B cell (primary cell): ENCODE data around the gene RNF183. TPM values are rescaled to one million over a fixed set of nuclear protein-coding genes. Genes with fewer than 3 reads are reported as not detected.

ENCODE experiments used
- ATAC-seq: fragments of 200-7000 bp; cut with Tn5 transposase; one replicate; pipeline ENCODE4 v1.10.0; 2021; ENCODE audit warnings: low read depth, mild to moderate bottlenecking, moderate number of reproducible peaks, moderate library complexity
- CTCF ChIA-PET: fragments of 350-600 bp; sonication (Branson Sonifier 250); formaldehyde crosslinking; loops from one replicate; lab custom pipeline; 2021; ENCODE audit warnings: antibody characterized with exemption, inconsistent platforms; lab: Charles Lee
- POLR2A ChIA-PET: fragments of 350-600 bp; sonication (Branson Sonifier 250); formaldehyde crosslinking; loops from one replicate; lab custom pipeline; 2021; ENCODE audit warnings: antibody characterized with exemption; lab: Charles Lee
- DNase-seq: peaks from one replicate; pipeline ENCODE4 v3.0.0; 2013
- H2AFZ ChIP-seq: 2 replicates; pipeline ENCODE4 v1.6.1; 2012; ENCODE audit warnings: mild to moderate bottlenecking, low read depth, low read length; ENCODE audit not compliant: insufficient read depth, poor library complexity, severe bottlenecking
- H3K27ac ChIP-seq, 2 donors: 1 replicate in 1 of 2; 2 replicates in 1 of 2; pipeline ENCODE4 v1.5.1; 2012 to 2013; ENCODE audit warnings: low read length in 2 of 2, mild to moderate bottlenecking in 2 of 2, moderate library complexity in 1 of 2
- H3K27me3 ChIP-seq, 4 experiments: fragments of 200-600 bp in 1 of 4; sonication (generic) in 1 of 4; replicated peaks in 1 of 4; 1 replicate in 2 of 4; 2 replicates in 2 of 4; pipeline versions ENCODE4 v1.6.1 to v1.7.0; 2013 to 2016; ENCODE audit warnings: low read length in 3 of 4, mild to moderate bottlenecking in 2 of 4, mixed read lengths in 1 of 4, moderate library complexity in 1 of 4; ENCODE audit not compliant: insufficient read depth in 4 of 4, control insufficient read depth in 3 of 4; ENCODE audit errors: control extremely low read depth in 1 of 4
- H3K36me3 ChIP-seq, 2 experiments: replicated peaks in 1 of 2; 1 replicate in 1 of 2; 2 replicates in 1 of 2; pipeline versions ENCODE4 v1.6.1 to v1.7.1; 2013; ENCODE audit warnings: low read length in 1 of 2; ENCODE audit not compliant: insufficient read depth in 2 of 2, control insufficient read depth in 1 of 2; ENCODE audit errors: control extremely low read depth in 1 of 2, extremely low read depth in 1 of 2
- H3K4me1 ChIP-seq, 2 donors: fragments of 200-600 bp in 1 of 2; sonication (generic) in 1 of 2; 1 replicate in 1 of 2; 2 replicates in 1 of 2; pipeline versions ENCODE4 v1.5.1 to v1.6.1; 2013 to 2017; ENCODE audit warnings: low read length in 2 of 2; ENCODE audit not compliant: control insufficient read depth in 2 of 2, insufficient read depth in 2 of 2
- H3K4me2 ChIP-seq: replicated peaks from 2 replicates; pipeline ENCODE3; 2012; ENCODE audit warnings: mild to moderate bottlenecking, low read depth, low read length; ENCODE audit not compliant: poor library complexity, severe bottlenecking
- H3K4me3 ChIP-seq, 5 experiments: fragments of 200-600 bp in 1 of 5; sonication (generic) in 1 of 5; 1 replicate in 3 of 5; 2 replicates in 2 of 5; pipeline versions ENCODE4 v1.5.1 to v1.7.0; 2011 to 2016; ENCODE audit warnings: low read length in 4 of 5, mild to moderate bottlenecking in 4 of 5, low read depth in 2 of 5, control low read depth in 1 of 5, moderate library complexity in 1 of 5; ENCODE audit not compliant: insufficient read depth in 1 of 5; ENCODE audit errors: control extremely low read depth in 1 of 5, extremely low read depth in 1 of 5
- H3K79me2 ChIP-seq: fragments of 200-600 bp; sonication (generic); one replicate; pipeline ENCODE4 v1.6.0; 2016; ENCODE audit warnings: low read length; ENCODE audit not compliant: control insufficient read depth, insufficient read depth
- H3K9ac ChIP-seq: fragments of 200-600 bp; sonication (generic); 2 replicates; pipeline ENCODE4 v1.6.1; 2017; ENCODE audit warnings: mild to moderate bottlenecking, low read length, moderate library complexity
- H3K9me3 ChIP-seq, 3 donors: one replicate each; pipeline versions ENCODE4 v1.6.1 to v1.7.1; 2013; ENCODE audit warnings: low read length in 2 of 3; ENCODE audit not compliant: control insufficient read depth in 2 of 3, insufficient read depth in 1 of 3; ENCODE audit errors: control extremely low read depth in 1 of 3
- H4K20me1 ChIP-seq: 2 replicates; pipeline ENCODE4 v1.6.0; 2012; ENCODE audit warnings: mild to moderate bottlenecking, low read length; ENCODE audit not compliant: insufficient read depth, control insufficient read depth, poor library complexity, severe bottlenecking
- H3K27ac Mint-ChIP-seq: one replicate; pipeline ENCODE4 v1.8.0; 2021; ENCODE audit warnings: mixed read lengths
- H3K27me3 Mint-ChIP-seq: one replicate; pipeline ENCODE4 v1.8.0; 2021; ENCODE audit warnings: mixed read lengths
- H3K4me1 Mint-ChIP-seq: one replicate; pipeline ENCODE4 v1.8.0; 2021; ENCODE audit warnings: mixed read lengths
- H3K4me3 Mint-ChIP-seq: one replicate; pipeline ENCODE4 v1.8.0; 2021; ENCODE audit warnings: mixed read lengths
- H3K9me3 Mint-ChIP-seq: one replicate; pipeline ENCODE4 v1.8.0; 2022; ENCODE audit warnings: mixed read lengths; ENCODE audit not compliant: insufficient read depth
- EZH2 ChIP-seq: IDR thresholded peaks from 2 replicates; pipeline ENCODE4 v1.6.1; 2012; ENCODE audit warnings: borderline replicate concordance, low read depth, mild to moderate bottlenecking, moderate library complexity, low read length; ENCODE audit not compliant: insufficient read depth, poor library complexity, severe bottlenecking
- WGBS: methylation state at CpG from one replicate; pipeline ENCODE4 v1.1.5; 2013; ENCODE audit warnings: missing lambda C conversion rate; ENCODE audit not compliant: insufficient coverage; 5-methylcytosine and 5-hydroxymethylcytosine counted together
- intact Hi-C: fragments of 100-400 bp; cut with micrococcal nuclease; formaldehyde crosslinking; loops from one replicate; pipeline ENCODE4 v1.10.0; 2022
- polyA plus RNA-seq: library from polyadenylated mRNA; depleted of rRNA; stranded (reverse); fragments of >200 nt; gene quantifications from 2 replicates; pipeline ENCODE4 v1.2.3, GENCODE V29; 2012
- total RNA-seq, 2 donors: library from RNA; stranded (reverse); fragments of 120-200 nt in 1 of 2; gene quantifications; 1 replicate in 1 of 2; 2 replicates in 1 of 2; pipeline versions ENCODE4 v1.2.3 to v1.2.4, GENCODE V29; 2013 to 2022
- TF ChIP-seq, protein P1 (sequence below): fragments of 200-600 bp; IDR thresholded peaks from one replicate; pipeline ENCODE4 v1.8.0; 2022; ENCODE audit warnings: antibody characterized with exemption, mild to moderate bottlenecking

Gene RNF183
- total and polyA plus RNA-seq, 2 donors (not counting 1 experiment from before 2014, with no cell fraction given) = 0.04 TPM; not detected in 1

DNA sequence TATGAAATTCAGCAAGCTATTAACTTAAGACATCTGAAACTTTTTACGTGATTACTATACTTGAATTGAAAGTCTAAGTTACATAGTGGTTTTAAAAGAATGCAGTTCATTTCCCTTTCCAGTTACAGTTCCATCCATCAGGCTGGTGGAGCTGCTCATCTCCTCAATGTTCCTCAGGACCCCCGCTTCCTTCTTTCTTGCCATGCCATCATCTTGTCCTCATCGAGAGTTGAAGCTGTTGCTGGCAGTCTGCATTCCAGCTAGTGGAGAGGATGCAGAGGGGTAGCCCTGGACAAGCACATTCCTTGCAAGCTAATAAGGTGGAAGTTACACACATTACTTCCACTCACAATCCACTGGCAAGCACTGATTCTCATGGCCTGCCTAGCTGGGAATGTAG is 8.8 kb upstream of the RNF183 start:
- Mint-ChIP-seq H3K27me3 (peaks cover 9% of the 10 kb centered on the region), H3K4me3 (no peak overlapping the region), H3K9me3 (no peaks in the 10 kb centered on the region), H3K27ac (no peak overlapping the region), H3K4me1 (no peaks in the 10 kb centered on the region)
- Histone ChIP-seq H3K79me2 (no peaks in the 10 kb centered on the region), H3K4me1 (no peaks in the 10 kb centered on the region), H3K27me3 (no peaks in the 10 kb centered on the region), H3K4me2 (no peak overlapping the region), H3K36me3 (no peaks in the 10 kb centered on the region), H3K9me3 (no peaks in the 10 kb centered on the region), H3K4me3 (no peak overlapping the region), H3K9ac (no peak overlapping the region), H3K27ac (no peak overlapping the region), H4K20me1 (no peaks in the 10 kb centered on the region), H2AFZ (no peak overlapping the region)
- WGBS = no CpG with 5 or more reads among the region's 3 CpGs
- TF ChIP-seq EZH2 = no peak
- TF ChIP-seq, protein P1, sequence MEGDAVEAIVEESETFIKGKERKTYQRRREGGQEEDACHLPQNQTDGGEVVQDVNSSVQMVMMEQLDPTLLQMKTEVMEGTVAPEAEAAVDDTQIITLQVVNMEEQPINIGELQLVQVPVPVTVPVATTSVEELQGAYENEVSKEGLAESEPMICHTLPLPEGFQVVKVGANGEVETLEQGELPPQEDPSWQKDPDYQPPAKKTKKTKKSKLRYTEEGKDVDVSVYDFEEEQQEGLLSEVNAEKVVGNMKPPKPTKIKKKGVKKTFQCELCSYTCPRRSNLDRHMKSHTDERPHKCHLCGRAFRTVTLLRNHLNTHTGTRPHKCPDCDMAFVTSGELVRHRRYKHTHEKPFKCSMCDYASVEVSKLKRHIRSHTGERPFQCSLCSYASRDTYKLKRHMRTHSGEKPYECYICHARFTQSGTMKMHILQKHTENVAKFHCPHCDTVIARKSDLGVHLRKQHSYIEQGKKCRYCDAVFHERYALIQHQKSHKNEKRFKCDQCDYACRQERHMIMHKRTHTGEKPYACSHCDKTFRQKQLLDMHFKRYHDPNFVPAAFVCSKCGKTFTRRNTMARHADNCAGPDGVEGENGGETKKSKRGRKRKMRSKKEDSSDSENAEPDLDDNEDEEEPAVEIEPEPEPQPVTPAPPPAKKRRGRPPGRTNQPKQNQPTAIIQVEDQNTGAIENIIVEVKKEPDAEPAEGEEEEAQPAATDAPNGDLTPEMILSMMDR = no peak
- ChIA-PET POLR2A (no interaction called here), CTCF (interaction anchor here (0.7 to 5.4 kb wide), 8 partner anchors 37 to 346 kb away, joined by 3 to 34 read pairs (median 5); partner anchors contain the start of gene ALAD)
- intact Hi-C loops = no loop called here
- DNase-seq (no peak), ATAC-seq (no peak)

DNA sequence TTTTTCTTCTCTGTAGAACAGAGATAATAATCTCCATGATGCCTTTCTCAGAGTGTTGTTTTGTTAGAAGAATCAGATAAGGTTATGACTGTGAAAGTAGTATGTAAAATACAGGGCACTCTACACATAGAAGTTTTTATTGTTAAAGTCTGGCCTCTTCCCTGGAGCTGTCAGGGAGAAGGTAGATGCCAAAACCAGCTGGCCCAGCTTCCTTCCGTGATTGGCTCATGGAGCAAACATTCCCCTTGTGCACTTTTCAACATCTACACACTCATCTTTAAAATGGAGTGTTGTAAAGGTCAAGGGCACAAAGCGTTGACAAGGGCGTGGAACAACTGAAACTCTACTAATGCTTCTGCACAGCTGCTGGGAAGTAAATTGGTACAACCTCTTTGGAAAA is 7.4 kb upstream of the RNF183 start:
- no peak overlapping the region for H3K27ac Mint-ChIP-seq
- no CpG with 5 or more reads among the region's 3 CpGs for WGBS

More for the DNA sequence above, 7.4 kb upstream of the RNF183 start:
- no peak overlapping the region for H3K4me2 ChIP-seq
- no peak overlapping the region for H2AFZ ChIP-seq
- no peaks in the 10 kb centered on the region for H3K9me3 ChIP-seq
- no peak overlapping the region for H3K4me3 ChIP-seq
- Mint-ChIP-seq H3K27me3 (peaks cover 1% of the 10 kb centered on the region), H3K9me3 (no peaks in the 10 kb centered on the region), H3K4me3 (no peak overlapping the region), H3K4me1 (no peaks in the 10 kb centered on the region)
- H3K36me3 ChIP-seq = no peaks in the 10 kb centered on the region
- H3K27ac ChIP-seq = no peak overlapping the region
- no peak for ATAC-seq
- H3K79me2 ChIP-seq = no peaks in the 10 kb centered on the region
- H3K27me3 ChIP-seq = no peaks in the 10 kb centered on the region
- no peak for TF ChIP-seq EZH2
- TF ChIP-seq, protein P1 = no peak
- DNase-seq = no peak
- intact Hi-C loops = no loop called here
- H3K9ac ChIP-seq = no peak overlapping the region
- CTCF ChIA-PET = interaction anchor here (1.2 to 5.4 kb wide), 7 partner anchors 92 to 348 kb away, joined by 3 to 34 read pairs (median 6); no protein-coding TSS in a partner anchor
- POLR2A ChIA-PET = interaction anchor here (0.6 kb wide), 1 partner anchor 296 kb away, joined by 5 read pairs; no protein-coding TSS in a partner anchor
- no peaks in the 10 kb centered on the region for H3K4me1 ChIP-seq
- no peaks in the 10 kb centered on the region for H4K20me1 ChIP-seq
